HEK293 (cell line): ENCODE results near the gene ZNF408.

Source experiments
- CTCF ChIA-PET: fragments of 350-600 bp; formaldehyde crosslinking; extraction: SDS; loops from one replicate; lab custom pipeline; 2021; ENCODE audit warnings: antibody characterized with exemption; lab: Yijun Ruan, JAX
- POLR2A ChIA-PET: fragments of 300-600 bp; formaldehyde crosslinking; extraction: SDS; loops from one replicate; lab custom pipeline; 2020; ENCODE audit warnings: antibody characterized with exemption, inconsistent platforms; lab: Yijun Ruan, JAX
- H3K27ac ChIP-seq: fragments of 200-500 bp; sonication (Bioruptor generic); 2 replicates; pipeline ENCODE4 v1.5.1; 2014; ENCODE audit warnings: low read depth, low read length, control low read depth, inconsistent platforms; ENCODE audit errors: extremely low read depth
- H3K36me3 ChIP-seq, 2 experiments: fragments of 200-500 bp in 1 of 2; sonication (Bioruptor generic) in 1 of 2; 1 replicate in 1 of 2; 2 replicates in 1 of 2; pipeline ENCODE4 v1.5.1; 2014 to 2017; ENCODE audit warnings: inconsistent platforms in 2 of 2, low read length in 2 of 2; ENCODE audit not compliant: control insufficient read depth in 2 of 2, insufficient read depth in 1 of 2
- H3K4me1 ChIP-seq: fragments of 200-500 bp; sonication (Bioruptor generic); 2 replicates; pipeline ENCODE4 v1.5.1; 2014; ENCODE audit warnings: mild to moderate bottlenecking, low read length, inconsistent platforms; ENCODE audit not compliant: control insufficient read depth, insufficient read depth
- H3K4me3 ChIP-seq: 2 replicates; pipeline ENCODE4 v1.5.1; 2011; ENCODE audit warnings: low read depth, mild to moderate bottlenecking, control low read depth, low read length, moderate library complexity
- H3K9me3 ChIP-seq: fragments of 200-500 bp; sonication (Bioruptor generic); 2 replicates; pipeline ENCODE4 v1.5.1; 2014; ENCODE audit warnings: low read depth, low read length, inconsistent platforms; ENCODE audit not compliant: control insufficient read depth, insufficient read depth
- BCL11A ChIP-seq: fragments of 450-650 bp; formaldehyde crosslinking; IDR thresholded peaks from 2 replicates; pipeline ENCODE4 v1.5.1; 2016; ENCODE audit warnings: low read depth, missing biosample characterization, missing genetic modification characterization
- BCL6B ChIP-seq: fragments of 450-650 bp; formaldehyde crosslinking; IDR thresholded peaks from 2 replicates; pipeline ENCODE4 v1.5.1; 2017; ENCODE audit warnings: missing biosample characterization, missing genetic modification characterization
- KLF9 ChIP-seq: fragments of 450-650 bp; formaldehyde crosslinking; IDR thresholded peaks from 2 replicates; pipeline ENCODE4 v1.5.1; 2016; ENCODE audit warnings: missing biosample characterization, missing genetic modification characterization, low read depth
- PATZ1 ChIP-seq: fragments of 450-650 bp; formaldehyde crosslinking; IDR thresholded peaks from 2 replicates; pipeline ENCODE4 v1.5.1; 2016; ENCODE audit warnings: missing biosample characterization, missing genetic modification characterization
- REPIN1 ChIP-seq: fragments of 450-650 bp; formaldehyde crosslinking; IDR thresholded peaks from 2 replicates; pipeline ENCODE4 v1.5.1; 2017; ENCODE audit warnings: missing biosample characterization, missing genetic modification characterization, low read depth
- ZEB2 ChIP-seq: fragments of 450-650 bp; formaldehyde crosslinking; IDR thresholded peaks from 2 replicates; pipeline ENCODE4 v1.5.1; 2016; ENCODE audit warnings: missing biosample characterization, missing genetic modification characterization
- ZFP41 ChIP-seq: fragments of 450-650 bp; formaldehyde crosslinking; IDR thresholded peaks from 2 replicates; pipeline ENCODE4 v1.5.1; 2016; ENCODE audit warnings: missing biosample characterization, missing genetic modification characterization, borderline replicate concordance
- ZNF121 ChIP-seq: fragments of 450-650 bp; formaldehyde crosslinking; IDR thresholded peaks from 2 replicates; pipeline ENCODE4 v1.5.1; 2016; ENCODE audit warnings: missing biosample characterization, missing genetic modification characterization
- ZNF248 ChIP-seq: fragments of 450-650 bp; formaldehyde crosslinking; IDR thresholded peaks from 2 replicates; pipeline ENCODE4 v1.5.1; 2017; ENCODE audit warnings: missing biosample characterization, missing genetic modification characterization
- ZNF266 ChIP-seq: fragments of 450-650 bp; formaldehyde crosslinking; IDR thresholded peaks from 2 replicates; pipeline ENCODE4 v1.5.1; 2016; ENCODE audit warnings: missing biosample characterization, missing genetic modification characterization, low read depth
- ZNF510 ChIP-seq: fragments of 450-650 bp; formaldehyde crosslinking; IDR thresholded peaks from 2 replicates; pipeline ENCODE4 v1.5.1; 2018; ENCODE audit warnings: mild to moderate bottlenecking, missing genetic modification characterization, missing biosample characterization; ENCODE audit not compliant: insufficient replicate concordance
- ZNF549 ChIP-seq: fragments of 450-650 bp; IDR thresholded peaks from 2 replicates; pipeline ENCODE4 v1.5.1; 2018; ENCODE audit warnings: missing biosample characterization, missing genetic modification characterization, mild to moderate bottlenecking, inconsistent platforms, moderate library complexity
- ZNF792 ChIP-seq: fragments of 450-650 bp; formaldehyde crosslinking; IDR thresholded peaks from 2 replicates; pipeline ENCODE4 v1.5.1; 2016; ENCODE audit warnings: missing biosample characterization, missing genetic modification characterization
- TF ChIP-seq, protein P1 (sequence below): fragments of 450-650 bp; formaldehyde crosslinking; IDR thresholded peaks from 2 replicates; pipeline ENCODE4 v1.5.1; 2016; ENCODE audit warnings: missing biosample characterization, missing genetic modification characterization, low read depth
- TF ChIP-seq, protein P2 (sequence below): fragments of 450-650 bp; formaldehyde crosslinking; IDR thresholded peaks from 2 replicates; pipeline ENCODE4 v1.5.1; 2017; ENCODE audit warnings: missing biosample characterization, missing genetic modification characterization

ZNF408 gene

GRCh38 chr11:46736615-46737014 is 35.8 kb downstream of the ZNF408 start (continued):
- TF ChIP-seq ZFP41 (tag by site-specific recombination), result no peak
- TF ChIP-seq BCL6B (tag by site-specific recombination), result peak; percentile 16; the same call in 1 of the 2 replicates
- TF ChIP-seq ZNF248, result no peak
- TF ChIP-seq ZEB2 (tag by site-specific recombination), result 0 out of 2 replicates have a peak, but pooled peaks have one; percentile 29
- TF ChIP-seq, protein P1, sequence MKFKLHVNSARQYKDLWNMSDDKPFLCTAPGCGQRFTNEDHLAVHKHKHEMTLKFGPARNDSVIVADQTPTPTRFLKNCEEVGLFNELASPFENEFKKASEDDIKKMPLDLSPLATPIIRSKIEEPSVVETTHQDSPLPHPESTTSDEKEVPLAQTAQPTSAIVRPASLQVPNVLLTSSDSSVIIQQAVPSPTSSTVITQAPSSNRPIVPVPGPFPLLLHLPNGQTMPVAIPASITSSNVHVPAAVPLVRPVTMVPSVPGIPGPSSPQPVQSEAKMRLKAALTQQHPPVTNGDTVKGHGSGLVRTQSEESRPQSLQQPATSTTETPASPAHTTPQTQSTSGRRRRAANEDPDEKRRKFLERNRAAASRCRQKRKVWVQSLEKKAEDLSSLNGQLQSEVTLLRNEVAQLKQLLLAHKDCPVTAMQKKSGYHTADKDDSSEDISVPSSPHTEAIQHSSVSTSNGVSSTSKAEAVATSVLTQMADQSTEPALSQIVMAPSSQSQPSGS (tag by site-specific recombination), result no peak
- peak; percentile 44; the same call in 1 of the 2 replicates for TF ChIP-seq BCL11A (tag by site-specific recombination)
- no peak for TF ChIP-seq ZNF510 (tag by site-specific recombination)

DNA sequence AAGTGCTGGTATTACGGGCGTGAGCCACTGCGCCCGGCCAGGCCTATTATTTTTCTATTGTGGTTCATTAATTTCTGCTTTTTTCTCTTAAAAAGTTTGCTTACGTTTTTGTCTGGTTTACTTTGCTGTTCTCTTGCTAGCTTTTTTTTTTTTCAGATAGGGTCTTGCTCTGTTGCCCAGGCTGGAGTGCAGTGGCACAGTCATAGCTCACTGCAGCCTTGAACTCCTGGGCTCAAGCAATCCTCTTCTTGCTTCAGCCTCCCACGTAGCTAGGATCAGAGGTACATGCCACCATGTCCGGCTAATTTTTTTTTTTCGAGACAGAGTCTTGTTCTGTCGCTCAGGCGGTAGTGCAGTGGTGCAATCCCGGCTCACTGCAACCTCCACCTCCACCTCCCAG is 36.9 kb downstream of the ZNF408 start:
- Histone ChIP-seq H3K4me1 (no peaks in the 10 kb centered on the region), H3K4me3 (no peak overlapping the region), H3K36me3 (peaks cover 0 to 21% of the 10 kb centered on the region in 2 experiments; a peak in 2 of 3 replicates), H3K27ac (no peak overlapping the region), H3K9me3 (no peaks in the 10 kb centered on the region)
- ChIA-PET CTCF (interaction anchor here (0.7 kb wide), 1 partner anchor 637 kb away, joined by 4 read pairs; no protein-coding TSS in a partner anchor), POLR2A (no interaction called here)
- TF ChIP-seq ZNF792 (no peak), ZNF121 (tag by site-specific recombination) (0 out of 2 replicates have a peak, but pooled peaks have one; percentile 24)

DNA sequence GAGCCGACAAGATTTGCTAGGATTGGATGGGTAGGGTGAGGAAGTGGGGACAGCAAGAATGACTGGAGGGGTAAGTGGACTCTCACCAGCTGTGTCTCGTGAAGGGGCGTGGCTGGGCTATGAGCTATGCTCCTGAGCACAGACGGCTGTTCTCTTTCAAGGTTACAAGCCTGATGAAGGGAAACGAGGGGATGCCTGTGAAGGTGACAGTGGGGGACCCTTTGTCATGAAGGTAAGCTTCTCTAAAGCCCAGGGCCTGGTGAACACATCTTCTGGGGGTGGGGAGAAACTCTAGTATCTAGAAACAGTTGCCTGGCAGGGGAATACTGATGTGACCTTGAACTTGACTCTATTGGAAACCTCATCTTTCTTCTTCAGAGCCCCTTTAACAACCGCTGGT is 38.1 kb downstream of the ZNF408 start:
- H3K9me3 ChIP-seq, result no peaks in the 10 kb centered on the region
- no peaks in the 10 kb centered on the region for H3K4me1 ChIP-seq
- peaks cover 0 to 33% of the 10 kb centered on the region in 2 experiments; a peak in 2 of 3 replicates for H3K36me3 ChIP-seq
- CTCF ChIA-PET, result no interaction called here
- POLR2A ChIA-PET, result no interaction called here
- H3K4me3 ChIP-seq, result no peak overlapping the region
- TF ChIP-seq KLF9 (tag by site-specific recombination), result peak; percentile 28; the same call in 1 of the 2 replicates
- TF ChIP-seq, protein P2, sequence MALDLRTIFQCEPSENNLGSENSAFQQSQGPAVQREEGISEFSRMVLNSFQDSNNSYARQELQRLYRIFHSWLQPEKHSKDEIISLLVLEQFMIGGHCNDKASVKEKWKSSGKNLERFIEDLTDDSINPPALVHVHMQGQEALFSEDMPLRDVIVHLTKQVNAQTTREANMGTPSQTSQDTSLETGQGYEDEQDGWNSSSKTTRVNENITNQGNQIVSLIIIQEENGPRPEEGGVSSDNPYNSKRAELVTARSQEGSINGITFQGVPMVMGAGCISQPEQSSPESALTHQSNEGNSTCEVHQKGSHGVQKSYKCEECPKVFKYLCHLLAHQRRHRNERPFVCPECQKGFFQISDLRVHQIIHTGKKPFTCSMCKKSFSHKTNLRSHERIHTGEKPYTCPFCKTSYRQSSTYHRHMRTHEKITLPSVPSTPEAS (tag by site-specific recombination), result no peak
- TF ChIP-seq ZNF266 (tag by site-specific recombination), result no peak
- TF ChIP-seq PATZ1, result no peak
- TF ChIP-seq REPIN1 (tag by site-specific recombination), result no peak
- no peak for TF ChIP-seq ZNF549 (tag by site-specific recombination)
- no peak overlapping the region for H3K27ac ChIP-seq
